Osteocyte (in vitro differentiated cells): ENCODE results near the gene ANKRD13C. TPM values are rescaled to one million over a fixed set of nuclear protein-coding genes. Genes with fewer than 3 reads are reported as not detected.
A peak's percentile ranks its signal among the peaks of the same experiment; 100 is the strongest.

Source experiments
- DNase-seq: peaks from one replicate; pipeline ENCODE4 v3.0.0; 2021; ENCODE audit warnings: mixed read lengths; ENCODE audit not compliant: unreplicated experiment; ENCODE audit errors: extremely low spot score
- H3K27ac Mint-ChIP-seq: one replicate; pipeline ENCODE4 v1.8.0; 2021; ENCODE audit warnings: mild to moderate bottlenecking, mixed read lengths; ENCODE audit not compliant: unreplicated experiment
- H3K27me3 Mint-ChIP-seq: one replicate; pipeline ENCODE4 v1.8.0; 2021; ENCODE audit warnings: mixed read lengths; ENCODE audit not compliant: unreplicated experiment
- H3K36me3 Mint-ChIP-seq: one replicate; pipeline ENCODE4 v1.8.0; 2021; ENCODE audit warnings: mixed read lengths; ENCODE audit not compliant: unreplicated experiment
- H3K4me1 Mint-ChIP-seq: one replicate; pipeline ENCODE4 v1.8.0; 2021; ENCODE audit warnings: mixed read lengths; ENCODE audit not compliant: unreplicated experiment
- H3K4me3 Mint-ChIP-seq: one replicate; pipeline ENCODE4 v1.8.0; 2021; ENCODE audit warnings: mild to moderate bottlenecking, moderate library complexity, mixed read lengths; ENCODE audit not compliant: unreplicated experiment
- H3K9me3 Mint-ChIP-seq: one replicate; pipeline ENCODE4 v1.8.0; 2021; ENCODE audit warnings: mixed read lengths; ENCODE audit not compliant: unreplicated experiment
- total RNA-seq: library from RNA; stranded (reverse); gene quantifications from 2 replicates; pipeline ENCODE4 v1.2.1, GENCODE V29; 2021
- TF ChIP-seq, protein P1 (sequence below): fragments of 200-600 bp; sonication (generic); IDR thresholded peaks from 2 replicates; pipeline ENCODE4 v1.5.0; 2021; ENCODE audit warnings: antibody characterized with exemption, mild to moderate bottlenecking, moderate library complexity

ANKRD13C gene
- total RNA-seq, 1 donor from 2014 or later: 27.4 TPM

DNA sequence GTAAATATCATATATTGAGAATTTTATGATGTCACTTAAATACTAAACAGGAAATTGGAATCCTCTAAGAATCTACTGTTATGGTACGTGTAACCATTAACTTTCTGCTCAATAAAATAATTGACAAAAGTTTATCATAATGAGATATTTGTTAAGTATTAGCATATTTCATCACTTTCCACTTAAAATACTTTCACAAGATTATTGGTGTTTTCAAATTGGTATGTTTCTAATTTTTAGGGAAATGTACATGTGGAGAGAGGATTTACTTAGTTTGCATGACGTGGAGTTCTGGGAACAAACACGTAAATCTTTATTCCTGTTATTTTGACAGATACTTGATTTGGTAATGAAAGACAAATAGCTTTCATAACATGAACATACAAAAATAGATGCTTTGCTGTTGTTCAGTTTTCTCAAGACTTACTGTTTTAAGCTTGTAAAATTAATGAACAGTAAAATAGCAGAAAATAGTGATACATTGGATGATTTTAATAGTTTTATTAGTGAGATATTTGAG lies 131.7 kb downstream of the ANKRD13C start:
- no peak for DNase-seq
- Mint-ChIP-seq H3K27ac (peak overlapping the region; percentile 95), H3K9me3 (no peaks in the 10 kb centered on the region)

DNA sequence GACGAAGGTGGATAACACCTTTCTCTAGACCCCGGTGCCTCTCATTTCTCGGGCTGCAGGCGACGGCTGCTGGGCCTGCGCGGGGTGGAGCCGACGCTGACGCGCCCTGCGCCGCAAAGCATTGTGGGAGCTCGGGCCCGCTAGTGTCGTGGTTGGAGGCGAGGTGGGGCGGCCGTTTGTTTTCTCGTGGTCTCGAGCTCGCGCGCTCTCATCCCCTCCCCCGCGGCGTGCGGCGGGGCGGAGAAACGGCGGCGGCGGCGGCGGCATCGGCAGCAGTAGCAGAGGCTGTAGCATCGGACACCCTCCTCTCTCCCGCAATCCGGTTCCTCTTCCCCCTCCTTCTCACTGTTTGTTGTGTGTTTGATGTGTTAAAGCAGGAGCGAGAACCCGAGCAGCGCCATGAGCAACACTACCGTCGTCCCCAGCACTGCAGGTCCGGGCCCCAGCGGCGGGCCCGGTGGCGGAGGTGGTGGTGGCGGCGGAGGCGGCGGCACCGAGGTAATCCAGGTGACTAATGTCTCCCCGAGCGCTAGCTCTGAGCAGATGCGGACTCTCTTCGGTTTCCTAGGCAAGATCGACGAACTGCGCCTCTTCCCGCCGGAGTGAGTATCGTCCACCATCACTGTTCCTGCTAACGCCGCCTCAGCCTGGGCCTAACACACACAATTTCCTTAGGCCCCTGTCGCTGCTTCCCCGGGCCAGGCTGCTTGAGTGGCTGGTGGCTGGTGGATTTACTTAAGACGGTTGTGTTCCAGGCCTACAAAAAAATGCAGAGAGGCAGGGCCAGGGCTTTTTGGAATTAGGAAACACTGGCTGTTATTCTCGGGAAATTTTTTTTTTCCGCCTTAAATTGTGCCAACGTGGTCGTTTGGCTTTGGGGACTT lies 133.0 kb downstream of the ANKRD13C start, which contains the start of gene SRSF11:
Gene SRSF11 (plus strand): TSS at position 143 of the 884 bp plus-strand sequence. CDS start 257 bp downstream, at position 400.
- Mint-ChIP-seq H3K4me3 (peak within 1 kb of the TSS; percentile 88), H3K36me3 (peaks cover 32% of the 10 kb centered on the region), H3K27me3 (no peaks in the 10 kb centered on the region), H3K9me3 (no peaks in the 10 kb centered on the region), H3K27ac (peak within 1 kb of the TSS; percentile 95), H3K4me1 (peaks cover 39% of the 10 kb centered on the region)
- DNase-seq: peak; percentile 98
- TF ChIP-seq, protein P1, sequence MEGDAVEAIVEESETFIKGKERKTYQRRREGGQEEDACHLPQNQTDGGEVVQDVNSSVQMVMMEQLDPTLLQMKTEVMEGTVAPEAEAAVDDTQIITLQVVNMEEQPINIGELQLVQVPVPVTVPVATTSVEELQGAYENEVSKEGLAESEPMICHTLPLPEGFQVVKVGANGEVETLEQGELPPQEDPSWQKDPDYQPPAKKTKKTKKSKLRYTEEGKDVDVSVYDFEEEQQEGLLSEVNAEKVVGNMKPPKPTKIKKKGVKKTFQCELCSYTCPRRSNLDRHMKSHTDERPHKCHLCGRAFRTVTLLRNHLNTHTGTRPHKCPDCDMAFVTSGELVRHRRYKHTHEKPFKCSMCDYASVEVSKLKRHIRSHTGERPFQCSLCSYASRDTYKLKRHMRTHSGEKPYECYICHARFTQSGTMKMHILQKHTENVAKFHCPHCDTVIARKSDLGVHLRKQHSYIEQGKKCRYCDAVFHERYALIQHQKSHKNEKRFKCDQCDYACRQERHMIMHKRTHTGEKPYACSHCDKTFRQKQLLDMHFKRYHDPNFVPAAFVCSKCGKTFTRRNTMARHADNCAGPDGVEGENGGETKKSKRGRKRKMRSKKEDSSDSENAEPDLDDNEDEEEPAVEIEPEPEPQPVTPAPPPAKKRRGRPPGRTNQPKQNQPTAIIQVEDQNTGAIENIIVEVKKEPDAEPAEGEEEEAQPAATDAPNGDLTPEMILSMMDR: peak; percentile 16

More for the DNA sequence above, 131.7 kb downstream of the ANKRD13C start:
- H3K4me3 Mint-ChIP-seq: peak overlapping the region; percentile 88
- no peaks in the 10 kb centered on the region for H3K27me3 Mint-ChIP-seq
- H3K36me3 Mint-ChIP-seq: peaks cover 26% of the 10 kb centered on the region
- TF ChIP-seq, protein P1: no peak
- H3K4me1 Mint-ChIP-seq: peaks cover 51% of the 10 kb centered on the region

DNA sequence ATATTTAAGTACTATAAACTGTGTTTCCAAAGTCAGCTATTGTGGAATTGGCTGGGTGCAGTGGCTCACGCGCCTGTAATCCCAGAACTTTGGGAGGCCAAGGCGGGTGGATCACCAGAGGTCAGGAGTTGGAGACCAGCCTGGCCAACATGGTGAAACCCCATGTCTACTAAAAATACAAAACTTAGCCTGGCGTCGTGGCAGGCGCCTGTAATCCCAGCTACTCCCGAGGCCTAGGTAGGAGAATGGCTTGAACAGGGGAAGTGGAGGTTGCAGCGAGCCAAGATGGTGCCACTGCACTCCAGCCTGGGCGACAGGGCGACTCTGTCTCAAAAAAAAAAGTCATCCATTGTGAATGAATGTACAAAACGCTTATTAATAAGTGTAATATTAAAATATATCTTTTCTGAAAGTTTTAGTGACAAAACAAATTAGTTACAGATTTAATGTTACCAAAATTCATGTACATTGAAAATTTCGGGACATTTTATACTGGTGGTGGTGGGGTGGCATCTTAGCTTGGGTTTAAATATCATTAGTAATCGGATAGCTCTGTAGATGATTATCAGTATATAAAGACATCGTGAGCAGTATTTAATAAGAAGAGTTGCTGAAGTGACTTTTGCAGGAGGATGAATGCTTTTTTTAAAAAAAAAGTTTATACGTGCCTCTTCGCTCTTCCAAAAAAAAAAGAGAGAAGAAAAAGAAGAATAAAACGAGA lies 133.8 kb downstream of the ANKRD13C start:
- peak overlapping the region; percentile 95 for H3K27ac Mint-ChIP-seq
- peaks cover 35% of the 10 kb centered on the region for H3K36me3 Mint-ChIP-seq
- no peaks in the 10 kb centered on the region for H3K27me3 Mint-ChIP-seq

DNA sequence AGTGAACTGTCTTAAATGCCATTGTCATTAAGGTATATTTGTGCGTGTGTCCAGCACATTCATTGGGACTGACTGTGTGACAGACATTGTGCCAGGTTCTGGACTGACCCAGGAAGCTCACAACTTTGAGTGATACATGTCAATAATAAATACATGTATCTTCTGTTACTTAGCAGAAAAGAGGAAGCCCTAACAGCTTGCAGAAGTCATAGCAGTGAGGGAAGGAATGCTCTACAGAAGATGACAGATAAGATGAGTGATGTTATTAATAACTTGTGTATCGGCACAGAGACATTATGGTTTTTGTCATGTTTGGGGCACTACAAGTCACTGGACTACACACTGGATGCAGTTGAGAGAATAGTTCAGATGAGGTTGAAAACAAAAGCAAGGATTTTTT lies 134.5 kb downstream of the ANKRD13C start:
- Mint-ChIP-seq H3K27ac (peak overlapping the region; percentile 23), H3K4me1 (peaks cover 35% of the 10 kb centered on the region)

More for the DNA sequence above, 133.8 kb downstream of the ANKRD13C start:
- H3K9me3 Mint-ChIP-seq: no peaks in the 10 kb centered on the region
- H3K4me1 Mint-ChIP-seq: peaks cover 35% of the 10 kb centered on the region
- no peak for DNase-seq
- TF ChIP-seq, protein P1: no peak
- H3K4me3 Mint-ChIP-seq: peak overlapping the region; percentile 88

More for the DNA sequence above, 134.5 kb downstream of the ANKRD13C start:
- DNase-seq: no peak
- TF ChIP-seq, protein P1: no peak
- no peaks in the 10 kb centered on the region for H3K27me3 Mint-ChIP-seq
- peaks cover 33% of the 10 kb centered on the region for H3K36me3 Mint-ChIP-seq
- no peaks in the 10 kb centered on the region for H3K9me3 Mint-ChIP-seq
- H3K4me3 Mint-ChIP-seq: peak overlapping the region; percentile 57
